GM13976 (cell line): ENCODE data around the gene GATA3.
A peak's percentile ranks its signal among the peaks of the same experiment; 100 is the strongest.

Experiments
- DNase-seq: peaks from one replicate; pipeline ENCODE4 v3.0.0; 2012; ENCODE audit warnings: low spot score
- CTCF ChIP-seq: IDR thresholded peaks from 2 replicates; pipeline ENCODE4 v1.5.1; 2012; ENCODE audit warnings: borderline replicate concordance, mild to moderate bottlenecking; ENCODE audit not compliant: insufficient read depth; ENCODE audit errors: extremely low read depth, missing control alignments, control extremely low read depth
- in situ Hi-C: fragments of 300-500 bp; cut with MboI; formaldehyde crosslinking; loops from one replicate; pipeline ENCODE4 v1.12.0; 2022; ENCODE audit warnings: low sequenced_read_pairs, mixed read lengths, inconsistent platforms; ENCODE audit not compliant: unreplicated experiment

Gene GATA3

GRCh38 chr10:8042721-8043568 is 11.5 kb upstream of the GATA3 start:
- TF ChIP-seq CTCF = no peak
- no peak for DNase-seq
- in situ Hi-C loops = no loop called here

- TF ChIP-seq CTCF = peak; percentile 21
- DNase-seq = no peak
- in situ Hi-C loops = no loop called here
These were observed 10.8 kb upstream of the GATA3 start for GRCh38 chr10:8043569-8044306.

GRCh38 chr10:8044331-8044907 is 10.1 kb upstream of the GATA3 start:
- in situ Hi-C loops = no loop called here
- DNase-seq = no peak
- no peak for TF ChIP-seq CTCF

GRCh38 chr10:8044908-8045725 is 9.4 kb upstream of the GATA3 start:
- in situ Hi-C loops = no loop called here
- no peak for DNase-seq
- TF ChIP-seq CTCF = no peak

- in situ Hi-C loops = no loop called here
- no peak for TF ChIP-seq CTCF
- DNase-seq = no peak
These were observed 8.6 kb upstream of the GATA3 start for GRCh38 chr10:8045726-8046494.
